Stimulated activated CD4-positive, alpha-beta T cell treated with anti-CD3 and anti-CD28 coated beads, Interleukin-1b, Interleukin-23, amount 100 ng/mL, for 4 hours (primary cell): ENCODE results near the gene ZNF786.
"Not testable (repeated sequence)": the region's sequence is repeated elsewhere in the genome, so short reads cannot be mapped to it uniquely, and the experiment has no call there.

Source experiments
- DNase-seq, 2 donors: peaks; one replicate each; pipeline ENCODE4 v3.0.0-alpha.2; 2020; ENCODE audit warnings: low read depth in 2 of 2

Gene ZNF786

GRCh38 chr7:149030439-149030838 lies 60.1 kb downstream of the ZNF786 start:
- DNase-seq = not testable (repeated sequence)

- peak; percentile 99 for DNase-seq
These were observed 62.0 kb downstream of the ZNF786 start, which contains the start of gene PDIA4 for GRCh38 chr7:149028346-149029109. Gene PDIA4, minus strand, starts transcription at chr7:149028505. Its CDS starts 97 bp downstream, at chr7:149028408.

- no peak for DNase-seq
These were observed 62.7 kb downstream of the ZNF786 start for GRCh38 chr7:149027611-149028345.

GRCh38 chr7:149027055-149027454 lies 63.5 kb downstream of the ZNF786 start:
- DNase-seq = no peak

GRCh38 chr7:149023662-149024061 lies 66.9 kb downstream of the ZNF786 start:
- DNase-seq = no peak

GRCh38 chr7:149022756-149023360 lies 67.7 kb downstream of the ZNF786 start:
- no peak for DNase-seq

GRCh38 chr7:149021725-149022062 lies 68.8 kb downstream of the ZNF786 start:
- DNase-seq = no peak

- DNase-seq = no peak
These were observed 70.0 kb downstream of the ZNF786 start for GRCh38 chr7:149020483-149020882.
